MCF 10A (cell line): Measurements from ENCODE around the gene GJE1. TPM values are rescaled to one million over a fixed set of nuclear protein-coding genes. Genes with fewer than 3 reads are reported as not detected.

Source experiments
- BruUV-seq: library from RNA; stranded (reverse); fragments of 400-500 nt; replicated peaks from 2 replicates; lab custom pipeline; 2021; lab: Mats Ljungman, UMichigan
- CTCF ChIA-PET: fragments of 300-600 bp; sonication (Branson Sonifier 250); formaldehyde crosslinking; extraction: SDS; loops from one replicate; lab custom pipeline; 2021; ENCODE audit warnings: antibody characterized with exemption, inconsistent platforms; lab: Yijun Ruan, JAX
- POLR2A ChIA-PET: fragments of 300-600, 350-650 bp; sonication (Branson Sonifier 250); formaldehyde crosslinking; extraction: SDS; loops from one replicate; lab custom pipeline; 2020; ENCODE audit warnings: antibody characterized with exemption, inconsistent platforms; lab: Yijun Ruan, JAX
- DNase-seq: peaks from one replicate; pipeline ENCODE4 v3.0.0-alpha.2; 2018; ENCODE audit not compliant: unreplicated experiment
- H3K27ac Mint-ChIP-seq: one replicate; pipeline ENCODE4 v1.8.0; 2022; ENCODE audit warnings: mild to moderate bottlenecking, low read depth, mixed read lengths; ENCODE audit not compliant: unreplicated experiment
- H3K27me3 Mint-ChIP-seq: one replicate; pipeline ENCODE4 v1.8.0; 2022; ENCODE audit warnings: mixed read lengths; ENCODE audit not compliant: insufficient read depth, unreplicated experiment
- H3K36me3 Mint-ChIP-seq: one replicate; pipeline ENCODE4 v1.8.0; 2022; ENCODE audit warnings: mild to moderate bottlenecking, moderate library complexity, mixed read lengths; ENCODE audit not compliant: insufficient read depth, unreplicated experiment
- H3K4me1 Mint-ChIP-seq: one replicate; pipeline ENCODE4 v1.8.0; 2022; ENCODE audit warnings: mixed read lengths; ENCODE audit not compliant: insufficient read depth, unreplicated experiment
- H3K4me3 Mint-ChIP-seq: one replicate; pipeline ENCODE4 v1.8.0; 2022; ENCODE audit warnings: mild to moderate bottlenecking, moderate library complexity, mixed read lengths; ENCODE audit not compliant: unreplicated experiment
- H3K9me3 Mint-ChIP-seq: one replicate; pipeline ENCODE4 v1.8.0; 2022; ENCODE audit warnings: mixed read lengths; ENCODE audit not compliant: unreplicated experiment
- intact Hi-C: fragments of 100-400 bp; cut with micrococcal nuclease; formaldehyde crosslinking; loops from 2 replicates; pipeline ENCODE4 v1.14.1; 2022
- total RNA-seq: library from RNA; stranded (reverse); gene quantifications from 2 replicates; pipeline ENCODE4 v1.2.3, GENCODE V29; 2022
- TF ChIP-seq, protein P1 (sequence below): fragments of 200-600 bp; IDR thresholded peaks from one replicate; pipeline ENCODE4 v1.8.0; 2022; ENCODE audit warnings: antibody characterized with exemption, mild to moderate bottlenecking; ENCODE audit not compliant: unreplicated experiment

Gene GJE1
- total RNA-seq, 1 experiment from 2014 or later, result not detected

DNA sequence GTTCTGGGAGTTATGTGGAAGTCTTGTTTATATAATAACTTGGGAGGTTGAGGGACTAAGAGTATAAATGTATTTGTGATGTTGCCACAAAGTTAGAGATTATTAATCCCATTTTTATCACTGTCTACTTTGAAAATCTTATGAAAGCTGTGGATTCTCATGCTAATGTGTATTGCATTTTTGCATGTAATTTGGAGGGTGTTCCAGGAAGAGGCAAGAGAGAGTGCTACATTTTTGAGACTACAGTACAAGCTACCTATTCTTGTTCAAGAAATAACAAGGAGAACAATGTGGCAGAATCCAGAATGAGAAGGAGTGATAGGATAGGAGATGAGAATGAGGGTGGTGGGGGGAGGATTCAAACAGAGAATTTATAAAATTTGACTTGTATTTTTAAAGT, 49.3 kb downstream of the GJE1 start:
- peaks cover 34% of the 10 kb centered on the region for H3K36me3 Mint-ChIP-seq
- DNase-seq, result no peak
- TF ChIP-seq, protein P1, sequence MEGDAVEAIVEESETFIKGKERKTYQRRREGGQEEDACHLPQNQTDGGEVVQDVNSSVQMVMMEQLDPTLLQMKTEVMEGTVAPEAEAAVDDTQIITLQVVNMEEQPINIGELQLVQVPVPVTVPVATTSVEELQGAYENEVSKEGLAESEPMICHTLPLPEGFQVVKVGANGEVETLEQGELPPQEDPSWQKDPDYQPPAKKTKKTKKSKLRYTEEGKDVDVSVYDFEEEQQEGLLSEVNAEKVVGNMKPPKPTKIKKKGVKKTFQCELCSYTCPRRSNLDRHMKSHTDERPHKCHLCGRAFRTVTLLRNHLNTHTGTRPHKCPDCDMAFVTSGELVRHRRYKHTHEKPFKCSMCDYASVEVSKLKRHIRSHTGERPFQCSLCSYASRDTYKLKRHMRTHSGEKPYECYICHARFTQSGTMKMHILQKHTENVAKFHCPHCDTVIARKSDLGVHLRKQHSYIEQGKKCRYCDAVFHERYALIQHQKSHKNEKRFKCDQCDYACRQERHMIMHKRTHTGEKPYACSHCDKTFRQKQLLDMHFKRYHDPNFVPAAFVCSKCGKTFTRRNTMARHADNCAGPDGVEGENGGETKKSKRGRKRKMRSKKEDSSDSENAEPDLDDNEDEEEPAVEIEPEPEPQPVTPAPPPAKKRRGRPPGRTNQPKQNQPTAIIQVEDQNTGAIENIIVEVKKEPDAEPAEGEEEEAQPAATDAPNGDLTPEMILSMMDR, result no peak
- CTCF ChIA-PET, result no interaction called here
- POLR2A ChIA-PET, result interaction anchor here (0.8 kb wide), 1 partner anchor 15 kb away, joined by 4 read pairs; no protein-coding TSS in a partner anchor
- no peak overlapping the region for H3K27ac Mint-ChIP-seq
- H3K4me1 Mint-ChIP-seq, result peaks cover 18% of the 10 kb centered on the region
- intact Hi-C loops, result no loop called here
- no peaks in the 10 kb centered on the region for H3K27me3 Mint-ChIP-seq
- no peak overlapping the region for H3K4me3 Mint-ChIP-seq
- no peaks in the 10 kb centered on the region for H3K9me3 Mint-ChIP-seq
- no TSS peak for BruUV-seq

DNA sequence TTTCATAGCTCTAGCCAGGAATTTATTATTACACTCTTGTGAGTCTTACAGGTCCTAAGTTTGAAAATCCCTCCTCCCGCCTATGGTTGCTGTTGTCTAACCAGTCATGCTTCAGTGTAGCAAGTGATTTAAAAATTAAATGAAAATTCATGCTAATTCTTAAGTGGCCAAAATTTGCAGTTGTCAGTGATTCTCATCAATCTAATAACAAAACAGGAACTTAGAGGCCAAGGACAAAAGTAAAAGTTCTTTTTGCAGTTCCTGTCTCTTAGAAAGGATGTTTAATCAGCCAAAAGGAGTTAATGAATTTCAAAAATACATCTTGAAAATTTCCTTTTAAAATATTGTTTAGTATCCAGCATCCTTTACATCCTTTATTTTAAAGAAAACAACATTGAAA, 50.6 kb downstream of the GJE1 start:
- intact Hi-C loops, result no loop called here
- CTCF ChIA-PET, result no interaction called here

DNA sequence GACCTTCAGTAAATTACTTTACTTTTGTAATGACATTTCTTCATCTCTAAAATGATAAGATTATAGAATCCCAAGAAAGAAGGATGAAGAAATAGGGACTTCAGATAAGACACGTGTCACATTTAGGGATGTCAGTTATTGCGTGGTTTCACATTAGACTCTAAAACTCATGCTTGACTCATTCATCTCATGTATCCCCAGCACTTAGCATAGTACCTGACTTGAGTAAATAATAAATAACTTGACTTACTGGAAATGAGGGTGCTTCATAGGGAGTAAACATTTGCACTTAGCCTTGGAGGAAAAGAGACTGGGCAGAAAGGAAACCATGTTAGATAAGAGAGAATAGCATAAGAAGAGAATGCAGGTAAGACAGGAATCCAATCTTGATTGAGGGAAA, 51.6 kb downstream of the GJE1 start:
- Mint-ChIP-seq H3K4me3 (no peak overlapping the region), H3K36me3 (peaks cover 18% of the 10 kb centered on the region), H3K27ac (no peak overlapping the region), H3K27me3 (no peaks in the 10 kb centered on the region), H3K4me1 (peaks cover 24% of the 10 kb centered on the region), H3K9me3 (no peaks in the 10 kb centered on the region)
- no TSS peak for BruUV-seq
- POLR2A ChIA-PET, result no interaction called here
- TF ChIP-seq, protein P1, result no peak
- no peak for DNase-seq
- intact Hi-C loops, result no loop called here
- CTCF ChIA-PET, result interaction anchor here (0.7 kb wide), 1 partner anchor 28 kb away, joined by 3 read pairs; no protein-coding TSS in a partner anchor

More for the DNA sequence above, 50.6 kb downstream of the GJE1 start:
- H3K9me3 Mint-ChIP-seq, result no peaks in the 10 kb centered on the region
- POLR2A ChIA-PET, result no interaction called here
- H3K27me3 Mint-ChIP-seq, result no peaks in the 10 kb centered on the region
- TF ChIP-seq, protein P1, result no peak
- no peak overlapping the region for H3K4me3 Mint-ChIP-seq
- no peak for DNase-seq
- H3K36me3 Mint-ChIP-seq, result peaks cover 21% of the 10 kb centered on the region
- no TSS peak for BruUV-seq
- H3K27ac Mint-ChIP-seq, result no peak overlapping the region
- peaks cover 24% of the 10 kb centered on the region for H3K4me1 Mint-ChIP-seq

Other genes with a start within 250 kb of the GJE1 start
- gene NMBR, start 14.2 kb downstream of the GJE1 start, total RNA-seq, result not detected in 2 replicates
- 42.9 and 43.5 TPM in 2 replicates for gene VTA1, start 14.3 kb downstream of the GJE1 start, total RNA-seq
- 28.8 and 44.2 TPM in 2 replicates for gene ADGRG6, start 169.1 kb downstream of the GJE1 start, total RNA-seq